HG03060 (cell line): ENCODE results near the gene GTSE1.
"Not testable (repeated sequence)": the region's sequence is repeated elsewhere in the genome, so short reads cannot be mapped to it uniquely, and the experiment has no call there.

Experiments used
- ATAC-seq: cut with Tn5 transposase; IDR thresholded peaks from one replicate; pipeline ENCODE4 v1.9.1; 2021; ENCODE audit warnings: low read depth, moderate number of reproducible peaks; ENCODE audit not compliant: unreplicated experiment

Gene GTSE1, protein sequence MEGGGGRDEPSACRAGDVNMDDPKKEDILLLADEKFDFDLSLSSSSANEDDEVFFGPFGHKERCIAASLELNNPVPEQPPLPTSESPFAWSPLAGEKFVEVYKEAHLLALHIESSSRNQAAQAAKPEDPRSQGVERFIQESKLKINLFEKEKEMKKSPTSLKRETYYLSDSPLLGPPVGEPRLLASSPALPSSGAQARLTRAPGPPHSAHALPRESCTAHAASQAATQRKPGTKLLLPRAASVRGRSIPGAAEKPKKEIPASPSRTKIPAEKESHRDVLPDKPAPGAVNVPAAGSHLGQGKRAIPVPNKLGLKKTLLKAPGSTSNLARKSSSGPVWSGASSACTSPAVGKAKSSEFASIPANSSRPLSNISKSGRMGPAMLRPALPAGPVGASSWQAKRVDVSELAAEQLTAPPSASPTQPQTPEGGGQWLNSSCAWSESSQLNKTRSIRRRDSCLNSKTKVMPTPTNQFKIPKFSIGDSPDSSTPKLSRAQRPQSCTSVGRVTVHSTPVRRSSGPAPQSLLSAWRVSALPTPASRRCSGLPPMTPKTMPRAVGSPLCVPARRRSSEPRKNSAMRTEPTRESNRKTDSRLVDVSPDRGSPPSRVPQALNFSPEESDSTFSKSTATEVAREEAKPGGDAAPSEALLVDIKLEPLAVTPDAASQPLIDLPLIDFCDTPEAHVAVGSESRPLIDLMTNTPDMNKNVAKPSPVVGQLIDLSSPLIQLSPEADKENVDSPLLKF

GRCh38 chr22:46296257-46297150 is at the start of gene GTSE1:
Gene GTSE1, plus strand, starts transcription at chr22:46296870. Its CDS starts 531 bp downstream, at chr22:46297401.
- peak; percentile 81 for ATAC-seq

- no peak for ATAC-seq
Measured at GRCh38 chr22:46247443-46247975, 49.2 kb upstream of the GTSE1 start.

DNA sequence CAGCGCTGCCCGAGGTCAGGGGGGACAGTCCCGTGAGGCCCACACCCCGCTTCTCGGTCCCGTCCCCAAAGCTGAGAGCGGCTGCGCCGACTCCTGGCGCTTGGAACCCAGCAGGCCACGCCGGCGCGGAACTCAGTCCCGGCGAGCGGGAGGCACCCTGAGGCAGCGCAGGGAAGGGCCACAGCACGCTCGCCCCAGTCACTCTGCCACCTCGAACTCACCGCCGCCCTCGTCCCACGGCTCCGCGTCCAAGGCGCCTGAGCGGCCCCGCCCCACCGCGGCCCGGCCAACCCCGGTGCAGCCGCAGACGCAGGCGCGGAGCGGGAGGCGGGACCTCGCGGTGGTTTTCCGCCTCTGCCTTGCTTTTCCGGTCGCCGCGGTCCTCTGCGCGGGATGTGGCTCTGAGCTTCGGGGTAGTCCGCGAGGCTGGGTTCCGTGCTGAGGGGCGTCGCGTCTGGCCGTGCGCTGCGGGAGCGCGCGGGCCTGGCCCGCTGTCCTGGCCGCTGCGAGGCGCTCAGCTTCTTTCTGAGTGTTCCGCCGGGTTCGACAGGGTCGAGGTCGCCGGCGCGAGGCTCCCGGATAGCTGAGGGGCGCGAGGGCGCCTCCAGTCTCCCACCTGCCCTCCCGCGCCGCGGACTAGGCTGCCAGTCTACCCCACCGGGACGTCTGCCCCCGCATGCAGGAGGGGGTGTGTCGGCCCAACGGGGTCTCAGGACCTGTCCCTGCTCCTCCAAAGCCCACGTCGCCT is 46.5 kb upstream of the GTSE1 start, which contains the start of gene CDPF1:
TSS of gene CDPF1 (minus strand) at position 259 of the 748 bp plus-strand sequence. CDS start 2,009 bp downstream, outside the sequence.
- ATAC-seq = peak; percentile 46

- no peak for ATAC-seq
Measured at GRCh38 chr22:46250783-46251125, 45.9 kb upstream of the GTSE1 start.

DNA sequence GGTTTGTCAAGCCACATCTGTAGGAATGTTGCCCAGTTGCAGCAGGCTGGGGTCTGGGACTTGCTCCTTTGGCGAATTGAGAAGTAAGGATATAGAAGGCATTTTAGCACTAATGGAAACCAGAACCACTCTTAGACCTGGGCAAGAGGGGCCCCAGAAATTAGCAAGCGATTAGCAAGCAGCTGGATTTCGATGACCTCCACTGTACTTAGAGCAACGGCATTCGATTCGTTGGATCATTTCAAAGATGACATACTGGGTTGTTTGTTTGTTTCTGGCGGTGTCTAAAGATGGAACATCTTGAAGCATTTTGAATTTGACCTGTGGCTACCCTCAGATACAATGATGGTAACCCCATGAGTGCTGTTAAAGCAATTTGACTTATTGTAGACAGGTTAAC is 45.4 kb upstream of the GTSE1 start:
- ATAC-seq = no peak

DNA sequence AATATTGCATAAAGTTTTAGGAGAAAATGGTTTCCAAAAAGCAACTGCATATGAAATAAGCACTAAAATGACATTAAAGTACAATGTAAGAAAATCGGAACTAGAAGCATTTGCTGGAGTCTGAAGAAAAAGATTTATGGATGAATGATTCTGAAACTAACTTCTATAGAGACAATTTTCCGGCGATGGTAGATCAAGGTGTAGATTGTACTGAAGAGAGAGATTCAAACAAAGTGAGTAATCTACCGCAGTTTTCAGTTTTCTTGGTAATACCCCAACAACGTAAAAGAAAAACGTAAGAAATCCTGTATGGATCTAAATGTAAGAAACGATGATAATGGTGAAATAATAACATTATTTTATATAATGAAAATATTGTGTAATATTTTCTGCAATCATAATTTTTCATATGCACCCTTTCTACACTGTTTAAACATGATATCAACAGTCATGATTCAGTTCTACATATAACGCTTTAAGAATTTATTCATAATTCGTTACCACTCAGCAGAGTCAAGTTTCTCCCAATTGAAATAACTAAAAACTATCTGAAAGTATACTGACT is 44.8 kb upstream of the GTSE1 start:
- no peak for ATAC-seq

GRCh38 chr22:46256358-46256958 is 40.2 kb upstream of the GTSE1 start:
- no peak for ATAC-seq

DNA sequence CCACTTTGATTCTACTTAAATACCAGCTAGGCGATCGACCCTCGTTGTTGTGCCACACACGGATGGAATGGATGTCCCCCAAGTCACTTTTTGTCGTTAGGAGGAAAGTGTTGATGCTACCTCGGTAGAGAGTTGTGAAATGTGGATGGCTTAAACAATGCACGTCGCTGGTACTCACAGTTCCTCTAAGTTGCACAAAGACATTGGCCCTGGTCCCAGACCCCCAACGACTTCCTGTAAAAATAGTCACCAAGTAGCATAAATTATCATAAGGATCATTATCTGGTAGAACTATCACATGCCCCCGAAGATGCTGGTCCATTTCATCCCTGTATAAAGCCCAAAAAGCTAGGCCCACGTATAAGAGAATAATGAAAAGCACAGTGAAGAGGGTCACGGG is 37.3 kb upstream of the GTSE1 start:
- ATAC-seq = no peak

GRCh38 chr22:46260038-46260437 is 36.6 kb upstream of the GTSE1 start:
- ATAC-seq = no peak

DNA sequence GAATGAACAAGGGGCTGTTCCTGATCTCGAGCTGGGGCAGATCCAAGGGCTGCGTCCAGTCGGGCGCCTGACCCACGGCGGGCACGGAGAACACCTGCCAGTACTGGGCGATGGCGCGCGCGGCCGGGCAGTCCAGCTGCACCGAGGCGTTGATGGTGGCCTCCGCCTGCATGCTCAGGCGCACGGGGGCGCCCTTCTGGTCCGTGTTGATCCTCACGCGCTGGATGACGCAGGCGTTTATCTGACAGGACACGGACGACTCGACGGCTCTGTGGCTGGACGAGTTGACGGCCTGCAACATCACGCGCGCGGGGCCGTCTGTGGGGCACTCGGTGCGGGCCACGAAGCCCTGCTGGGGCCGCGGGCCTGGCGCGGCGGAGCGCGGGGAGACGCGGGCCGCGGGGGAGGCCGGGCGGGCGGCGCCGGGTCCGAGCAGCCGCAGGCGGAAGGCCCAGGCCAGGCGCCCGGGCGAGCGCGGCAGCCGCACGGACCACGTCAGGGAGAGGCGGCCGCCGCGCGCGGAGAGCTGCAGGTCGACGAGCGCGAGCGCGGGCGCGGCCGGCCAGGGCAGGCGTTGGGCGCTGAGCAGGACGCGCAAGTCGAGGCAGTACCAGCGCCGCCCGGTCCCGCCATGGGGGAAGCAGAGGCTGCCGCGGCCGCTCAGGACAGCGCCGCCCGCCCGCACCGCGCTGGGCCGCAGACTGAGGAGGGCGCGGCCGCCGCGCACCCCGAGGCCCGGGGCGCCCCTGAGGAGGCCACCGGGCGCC is 34.0 kb upstream of the GTSE1 start:
- no peak for ATAC-seq

DNA sequence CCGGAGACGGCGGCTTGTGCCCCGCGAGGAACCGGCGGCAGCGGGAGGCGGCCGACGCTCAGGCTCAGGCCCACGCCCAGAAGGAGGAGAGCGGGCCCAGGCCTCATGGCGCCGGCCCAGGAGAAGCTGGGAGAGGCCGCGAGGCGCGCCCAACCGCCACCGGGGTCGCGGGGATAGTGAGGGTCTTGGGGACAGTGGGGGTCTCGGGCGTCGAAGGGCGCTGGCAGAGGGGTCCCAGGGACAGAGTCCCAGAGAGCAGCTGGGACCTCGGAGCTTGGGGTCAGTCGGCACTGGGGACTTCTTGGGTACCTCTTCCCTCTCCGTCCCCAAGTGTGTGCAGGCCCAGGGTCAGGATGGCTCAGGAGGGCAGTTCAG is 33.5 kb upstream of the GTSE1 start, which contains the start of gene PKDREJ:
TSS of gene PKDREJ (minus strand) at position 128 of the 375 bp plus-strand sequence. CDS start at position 107, 21 bp downstream.
- no peak for ATAC-seq

GRCh38 chr22:46264520-46264919 is 32.1 kb upstream of the GTSE1 start:
- ATAC-seq = not testable (repeated sequence)

DNA sequence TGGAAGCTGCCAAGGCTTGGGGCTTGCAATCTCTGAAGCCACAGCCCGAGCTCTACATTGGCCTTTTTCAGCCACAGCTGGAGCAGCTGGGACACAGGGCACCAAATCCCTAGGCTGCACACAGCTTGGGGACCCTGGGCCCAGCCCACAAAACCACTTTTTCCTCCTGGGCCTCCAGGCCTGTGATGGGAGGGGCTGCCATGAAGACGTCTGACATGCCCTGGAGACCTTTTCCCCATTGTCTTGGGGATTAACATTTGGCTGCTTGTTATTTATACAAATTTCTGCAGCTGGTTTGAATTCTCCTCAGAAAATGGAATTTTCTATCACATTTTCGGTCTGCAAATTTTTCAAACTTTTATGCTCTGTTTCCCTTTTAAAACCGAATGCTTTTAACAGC is 31.0 kb upstream of the GTSE1 start:
- ATAC-seq = not testable (repeated sequence)

DNA sequence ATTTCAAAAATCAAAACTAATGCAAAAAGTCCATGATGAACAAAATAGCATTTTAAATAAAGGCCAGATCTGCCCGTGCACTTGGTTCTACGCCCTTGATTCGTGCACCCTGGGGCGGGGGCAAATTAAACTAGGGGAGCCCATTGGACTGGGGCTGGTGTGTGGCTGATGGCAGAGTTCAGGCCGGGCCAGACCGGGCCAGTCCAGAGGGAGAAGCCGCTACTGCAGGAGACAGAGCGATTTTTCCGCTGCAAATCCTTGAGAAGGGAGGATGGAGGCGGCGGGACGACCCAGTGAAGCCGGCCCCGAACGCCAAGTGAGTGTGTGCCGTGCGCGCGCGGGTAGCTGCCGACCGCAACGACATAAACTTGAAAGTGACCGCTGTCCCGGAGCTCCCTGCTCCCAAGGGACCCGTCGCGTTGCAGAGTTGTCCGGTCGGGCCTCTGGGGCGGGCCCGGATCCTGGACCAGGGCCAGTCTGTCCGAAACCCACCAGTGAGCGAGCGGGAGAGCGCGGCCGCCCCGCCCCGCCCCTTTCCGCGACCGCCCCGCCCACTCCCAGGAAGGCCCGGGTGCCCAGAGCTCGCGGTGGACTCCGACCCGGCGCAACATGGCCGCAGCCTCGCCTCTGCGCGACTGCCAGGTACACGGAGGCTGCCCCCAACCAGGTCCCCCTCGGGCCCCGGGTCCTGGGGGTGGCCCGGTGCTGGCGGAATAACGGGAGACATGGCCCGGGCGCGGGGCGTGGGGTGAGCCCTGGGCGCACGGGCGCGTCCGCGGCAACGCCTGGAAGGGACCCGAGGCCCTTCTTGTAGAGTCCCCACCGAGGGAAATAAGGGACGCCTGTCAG is 29.0 kb upstream of the GTSE1 start, which contains the start of gene TTC38:
TSS of gene TTC38 (plus strand) at position 578 of the 849 bp plus-strand sequence. CDS start at position 610, 32 bp downstream.
- ATAC-seq = no peak

DNA sequence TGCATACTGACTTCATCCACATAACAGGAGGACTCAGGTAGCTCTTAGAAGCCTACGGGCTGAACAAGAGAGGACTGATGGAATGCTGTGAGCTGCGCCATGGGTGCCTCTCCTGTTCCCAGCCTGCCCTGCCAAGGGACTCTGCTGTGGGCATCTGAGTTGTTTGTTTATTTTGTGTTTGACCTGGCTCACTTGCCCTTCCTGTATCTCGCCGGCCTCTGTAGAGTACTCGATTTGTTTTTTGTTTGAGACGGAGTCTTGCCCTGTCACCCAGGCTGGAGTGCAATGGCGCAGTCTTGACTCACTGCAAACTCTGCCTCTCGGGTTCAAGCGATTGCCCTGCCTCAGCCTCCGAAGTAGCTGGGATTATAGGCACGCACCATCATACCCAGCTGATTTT is 27.1 kb upstream of the GTSE1 start:
- ATAC-seq = no peak

DNA sequence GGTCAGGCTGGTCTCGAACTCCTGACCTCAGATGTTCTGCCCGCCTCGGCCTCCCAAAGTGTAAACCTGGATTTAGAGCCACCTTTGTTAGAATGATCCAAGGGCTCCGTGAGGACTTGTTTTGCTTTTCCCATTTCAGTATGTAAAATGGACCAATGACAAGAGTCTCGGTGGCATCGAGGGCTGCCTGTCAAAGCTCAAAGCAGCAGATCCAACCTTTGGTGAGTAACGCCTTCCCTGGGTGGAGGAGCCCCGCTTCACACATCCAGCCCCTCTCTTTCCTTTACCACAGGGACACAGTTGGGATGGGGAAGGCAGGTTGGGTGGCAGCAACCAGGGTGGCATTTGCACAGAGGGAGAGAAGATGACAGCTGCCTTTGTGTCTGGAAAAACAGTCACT is 24.5 kb upstream of the GTSE1 start:
- no peak for ATAC-seq

GRCh38 chr22:46272762-46273431 is 23.8 kb upstream of the GTSE1 start:
- ATAC-seq = no peak
